GM23338 (cell line): Measurements from ENCODE around the gene SRGN. TPM values are rescaled to one million over a fixed set of nuclear protein-coding genes. Genes with fewer than 3 reads are reported as not detected.

Experiments used
- ATAC-seq: fragments of 200-7000 bp; cut with Tn5 transposase; 3 replicates; pipeline ENCODE4 v1.9.1; 2020
- DNase-seq: peaks from one replicate; pipeline ENCODE4 v3.0.0-alpha.2; 2015; ENCODE audit warnings: low spot score
- H2AFZ ChIP-seq: fragments of 200-600 bp; sonication (generic); 2 replicates; pipeline ENCODE4 v1.8.0; 2016; ENCODE audit warnings: antibody characterized with exemption, mild to moderate bottlenecking, moderate library complexity
- H3F3A ChIP-seq: fragments of 200-600 bp; sonication (generic); replicated peaks from 2 replicates; pipeline ENCODE4 v1.8.0; 2017; ENCODE audit warnings: antibody characterized with exemption, mixed run types, low read depth
- H3K27ac ChIP-seq: fragments of 200-600 bp; sonication (generic); 2 replicates; pipeline ENCODE4 v1.6.1; 2016; ENCODE audit warnings: low read depth
- H3K27me3 ChIP-seq: fragments of 200-600 bp; sonication (generic); 2 replicates; pipeline ENCODE4 v1.8.0; 2016; ENCODE audit warnings: mild to moderate bottlenecking, mixed run types, moderate library complexity; ENCODE audit not compliant: insufficient read depth
- H3K36me3 ChIP-seq: fragments of 200-600 bp; sonication (generic); 2 replicates; pipeline ENCODE4 v1.8.0; 2016; ENCODE audit warnings: mild to moderate bottlenecking; ENCODE audit not compliant: insufficient read depth
- H3K4me1 ChIP-seq: fragments of 200-600 bp; sonication (generic); 2 replicates; pipeline ENCODE4 v1.8.0; 2016; ENCODE audit warnings: mild to moderate bottlenecking, moderate library complexity; ENCODE audit not compliant: insufficient read depth
- H3K4me2 ChIP-seq: fragments of 200-600 bp; sonication (generic); 2 replicates; pipeline ENCODE4 v1.7.1; 2017; ENCODE audit warnings: mixed run types
- H3K4me3 ChIP-seq: fragments of 200-600 bp; sonication (generic); 2 replicates; pipeline ENCODE4 v1.6.1; 2016; ENCODE audit warnings: mixed run types
- H3K79me2 ChIP-seq: fragments of 200-600 bp; sonication (generic); replicated peaks from 2 replicates; pipeline ENCODE4 v1.8.0; 2017; ENCODE audit warnings: mild to moderate bottlenecking; ENCODE audit not compliant: insufficient read depth
- H3K9me2 ChIP-seq: fragments of 200-600 bp; sonication (generic); 2 replicates; pipeline ENCODE4 v1.8.0; 2017; ENCODE audit not compliant: insufficient read depth
- H4K20me1 ChIP-seq: fragments of 200-600 bp; sonication (generic); replicated peaks from 2 replicates; pipeline ENCODE4 v1.8.0; 2017; ENCODE audit warnings: mild to moderate bottlenecking; ENCODE audit not compliant: insufficient read depth
- H3K27ac Mint-ChIP-seq: 2 replicates; pipeline ENCODE4 v1.8.0; 2020; ENCODE audit warnings: inconsistent platforms, mild to moderate bottlenecking, moderate library complexity, mixed read lengths
- H3K27me3 Mint-ChIP-seq: 3 replicates; pipeline ENCODE4 v1.8.0; 2022; ENCODE audit warnings: low read depth, mild to moderate bottlenecking, moderate library complexity, mixed read lengths, inconsistent platforms; ENCODE audit not compliant: insufficient read depth, poor library complexity
- H3K36me3 Mint-ChIP-seq: 3 replicates; pipeline ENCODE4 v1.8.0; 2021; ENCODE audit warnings: low read depth, mild to moderate bottlenecking, inconsistent platforms, moderate library complexity, mixed read lengths
- H3K4me1 Mint-ChIP-seq: 3 replicates; pipeline ENCODE4 v1.8.0; 2020; ENCODE audit warnings: mild to moderate bottlenecking, inconsistent platforms, mixed read lengths
- H3K4me3 Mint-ChIP-seq: 3 replicates; pipeline ENCODE4 v1.8.0; 2021; ENCODE audit warnings: moderate library complexity, mild to moderate bottlenecking, inconsistent platforms, mixed read lengths
- H3K9me3 Mint-ChIP-seq: 3 replicates; pipeline ENCODE4 v1.8.0; 2020; ENCODE audit warnings: moderate library complexity, mild to moderate bottlenecking, inconsistent platforms, mixed read lengths
- CTCF ChIP-seq, 2 experiments: fragments of 200-600 bp in 1 of 2; sonication (generic) in 1 of 2; conservative IDR thresholded peaks; 2 replicates each; pipeline versions ENCODE4 v1.5.1 to v1.6.1; 2016 to 2017; ENCODE audit warnings: antibody characterized with exemption in 2 of 2, low read depth in 2 of 2, mild to moderate bottlenecking in 2 of 2, moderate library complexity in 1 of 2
- EZH2 ChIP-seq: fragments of 200-600 bp; sonication (generic); IDR thresholded peaks from one replicate; pipeline ENCODE4 v1.8.0; 2017; ENCODE audit warnings: antibody characterized with exemption, mild to moderate bottlenecking, low read depth; ENCODE audit not compliant: unreplicated experiment
- EZH2phosphoT487 ChIP-seq: fragments of 200-600 bp; sonication (generic); IDR thresholded peaks from one replicate; pipeline ENCODE4 v1.8.1; 2018; ENCODE audit warnings: antibody characterized with exemption; ENCODE audit not compliant: unreplicated experiment
- JUNB ChIP-seq: IDR thresholded peaks from one replicate; pipeline ENCODE4 v1.6.1; 2016; ENCODE audit warnings: antibody characterized with exemption; ENCODE audit not compliant: unreplicated experiment
- NANOG ChIP-seq: IDR thresholded peaks from 2 replicates; pipeline ENCODE4 v1.6.1; 2016; ENCODE audit warnings: antibody characterized with exemption, borderline replicate concordance
- POLR2AphosphoS5 ChIP-seq: IDR thresholded peaks from 2 replicates; pipeline ENCODE4 v1.6.1; 2016; ENCODE audit warnings: antibody characterized with exemption, low read depth
- REST ChIP-seq: IDR thresholded peaks from one replicate; pipeline ENCODE4 v1.6.1; 2018; ENCODE audit warnings: antibody characterized with exemption; ENCODE audit not compliant: unreplicated experiment
- STAT1 ChIP-seq: IDR thresholded peaks from one replicate; pipeline ENCODE4 v1.6.1; 2016; ENCODE audit warnings: antibody characterized with exemption; ENCODE audit not compliant: unreplicated experiment
- ZNF114 ChIP-seq: fragments of 250-450 bp; sonication (Bioruptor Pico); IDR thresholded peaks from 2 replicates; pipeline ENCODE4 v1.5.0; 2020; ENCODE audit warnings: mild to moderate bottlenecking, moderate library complexity
- ZNF331 ChIP-seq: fragments of 250-450 bp; sonication (Bioruptor Pico); IDR thresholded peaks from 2 replicates; pipeline ENCODE4 v1.5.0; 2020; ENCODE audit warnings: low read depth, mild to moderate bottlenecking, moderate library complexity
- ZNF462 ChIP-seq: fragments of 250-450 bp; sonication (Bioruptor Pico); IDR thresholded peaks from 2 replicates; pipeline ENCODE4 v1.5.0; 2020; ENCODE audit warnings: mild to moderate bottlenecking, moderate library complexity
- polyA plus RNA-seq: library from polyadenylated mRNA; unstranded; fragments of >200 nt; fragmentation: Nextera tagmentation; extraction: Ambion mirVana; gene quantifications from 2 replicates; pipeline ENCODE4 v1.2.1, GENCODE V29; 2016
- total RNA-seq: library from RNA; depleted of rRNA; stranded (reverse); fragments of >200 nt; shearing (Covaris generic); gene quantifications from 2 replicates; pipeline ENCODE4 v1.2.3, GENCODE V29; 2014

Gene SRGN
- total and polyA plus RNA-seq, 2 experiments from 2014 or later: not detected

GRCh38 chr10:69078311-69078710 lies 9.6 kb upstream of the SRGN start (continued):
- TF ChIP-seq REST (no peak), EZH2phosphoT487 (no peak), ZNF331 (CRISPR knock-in tag) (no peak), CTCF (conservative IDR thresholded peaks at IDR 0.05; ENCODE audit: low read depth in 2 of 2) (no peak), ZNF114 (CRISPR knock-in tag) (no peak)

GRCh38 chr10:69080226-69080625 lies 7.7 kb upstream of the SRGN start:
- Histone ChIP-seq H3K4me3 (no peak overlapping the region), H3K4me2 (no peak overlapping the region), H3K79me2 (no peaks in the 10 kb centered on the region), H2AFZ (no peak overlapping the region), H4K20me1 (no peaks in the 10 kb centered on the region), H3K36me3 (no peaks in the 10 kb centered on the region), H3K4me1 (no peaks in the 10 kb centered on the region; the same call in 1 of the 2 replicates), H3K9me2 (no peaks in the 10 kb centered on the region), H3F3A (no peaks in the 10 kb centered on the region), H3K27ac (no peak overlapping the region), H3K27me3 (no peaks in the 10 kb centered on the region)
- H3K27me3 Mint-ChIP-seq: no peaks in the 10 kb centered on the region
- DNase-seq (no peak), ATAC-seq (no peak)
- peaks cover 1% of the 10 kb centered on the region; the same call in 2 of the 3 replicates for H3K4me1 Mint-ChIP-seq
- H3K4me3 Mint-ChIP-seq: no peak overlapping the region
- H3K27ac Mint-ChIP-seq: no peak overlapping the region
- no peaks in the 10 kb centered on the region for H3K9me3 Mint-ChIP-seq
- no peaks in the 10 kb centered on the region for H3K36me3 Mint-ChIP-seq
- TF ChIP-seq CTCF (conservative IDR thresholded peaks at IDR 0.05; ENCODE audit: low read depth in 2 of 2) (no peak), NANOG (no peak), EZH2phosphoT487 (no peak), POLR2AphosphoS5 (no peak), JUNB (no peak), EZH2 (no peak), STAT1 (no peak), ZNF462 (CRISPR knock-in tag) (no peak)
